BJ (cell line): ENCODE results near the gene RASGEF1C. TPM values are rescaled to one million over a fixed set of nuclear protein-coding genes. Genes with fewer than 3 reads are reported as not detected.

ENCODE experiments used
- CTCF ChIA-PET: fragments of 350-600 bp; formaldehyde crosslinking; extraction: SDS; loops from one replicate; lab custom pipeline; 2021; ENCODE audit warnings: antibody characterized with exemption, inconsistent platforms; lab: Yijun Ruan, JAX
- POLR2A ChIA-PET: fragments of 300-600 bp; sonication (Branson Sonifier 250); formaldehyde crosslinking; extraction: SDS; loops from one replicate; lab custom pipeline; 2021; ENCODE audit warnings: antibody characterized with exemption; lab: Charles Lee
- DNase-seq: peaks from one replicate; pipeline ENCODE4 v3.0.0-alpha.2; 2011; ENCODE audit warnings: low read depth
- H3K27me3 ChIP-seq: 2 replicates; pipeline ENCODE4 v1.6.0; 2011; ENCODE audit warnings: low read length; ENCODE audit not compliant: control insufficient read depth, insufficient read depth
- H3K36me3 ChIP-seq: 2 replicates; pipeline ENCODE4 v1.5.1; 2011; ENCODE audit warnings: low read length; ENCODE audit not compliant: control insufficient read depth, insufficient read depth
- H3K4me3 ChIP-seq: 2 replicates; pipeline ENCODE4 v1.5.1; 2011; ENCODE audit warnings: low read depth, mild to moderate bottlenecking, control low read depth, low read length
- CTCF ChIP-seq: IDR thresholded peaks from 2 replicates; pipeline ENCODE4 v1.5.1; 2011; ENCODE audit warnings: low read depth, mild to moderate bottlenecking, control low read depth, inconsistent platforms, low read length, moderate library complexity; ENCODE audit not compliant: insufficient read depth
- polyA plus RNA-seq: library from polyadenylated mRNA; depleted of rRNA; stranded (reverse); fragments of >200 nt; gene quantifications from 2 replicates; pipeline ENCODE4 v1.2.3, GENCODE V29; 2011

Gene RASGEF1C
- polyA plus RNA-seq, 1 experiment: not detected

GRCh38 chr5:180241600-180241999 lies 32.6 kb upstream of the RASGEF1C start:
- H3K36me3 ChIP-seq: peaks cover 9% of the 10 kb centered on the region
- ChIA-PET CTCF (no interaction called here), POLR2A (no interaction called here)
- no peak for TF ChIP-seq CTCF
- H3K4me3 ChIP-seq: no peak overlapping the region
- no peak for DNase-seq
- no peaks in the 10 kb centered on the region for H3K27me3 ChIP-seq

- ChIA-PET CTCF (interaction anchor here (0.6 kb wide), 1 partner anchor 312 kb away, joined by 3 read pairs; no protein-coding TSS in a partner anchor), POLR2A (no interaction called here)
- no peaks in the 10 kb centered on the region for H3K27me3 ChIP-seq
- no peak overlapping the region for H3K4me3 ChIP-seq
- peaks cover 14% of the 10 kb centered on the region for H3K36me3 ChIP-seq
- DNase-seq: no peak
- TF ChIP-seq CTCF: no peak
Measured at GRCh38 chr5:180238631-180239030, 29.6 kb upstream of the RASGEF1C start.

GRCh38 chr5:180235846-180236245 lies 26.8 kb upstream of the RASGEF1C start:
- H3K4me3 ChIP-seq: no peak overlapping the region
- TF ChIP-seq CTCF: no peak
- ChIA-PET CTCF (interaction anchor here (0.6 kb wide), 1 partner anchor 83 kb away, joined by 3 read pairs; no protein-coding TSS in a partner anchor), POLR2A (no interaction called here)
- H3K36me3 ChIP-seq: peaks cover 14% of the 10 kb centered on the region
- no peak for DNase-seq
- H3K27me3 ChIP-seq: no peaks in the 10 kb centered on the region

- ChIA-PET CTCF (no interaction called here), POLR2A (no interaction called here)
- DNase-seq: no peak
- Histone ChIP-seq H3K4me3 (no peak overlapping the region), H3K27me3 (no peaks in the 10 kb centered on the region), H3K36me3 (peaks cover 11% of the 10 kb centered on the region)
- TF ChIP-seq CTCF: no peak
Measured at GRCh38 chr5:180235077-180235476, 26.1 kb upstream of the RASGEF1C start.

GRCh38 chr5:180234271-180234670 lies 25.3 kb upstream of the RASGEF1C start:
- TF ChIP-seq CTCF: no peak
- no peaks in the 10 kb centered on the region for H3K27me3 ChIP-seq
- CTCF ChIA-PET: no interaction called here

More at GRCh38 chr5:180234271-180234670, 25.3 kb upstream of the RASGEF1C start:
- no peak overlapping the region for H3K4me3 ChIP-seq
- H3K36me3 ChIP-seq: peaks cover 11% of the 10 kb centered on the region
- POLR2A ChIA-PET: no interaction called here
- DNase-seq: no peak
